GM23248 (cell line): Measurements from ENCODE around the gene PSMG3.

Experiments
- EZH2 ChIP-seq: fragments of 200-600 bp; sonication (generic); IDR thresholded peaks from 2 replicates; pipeline ENCODE4 v1.6.1; 2018; ENCODE audit warnings: antibody characterized with exemption, mild to moderate bottlenecking; ENCODE audit not compliant: insufficient read depth, poor library complexity, severe bottlenecking
- EZH2phosphoT487 ChIP-seq: fragments of 200-600 bp; sonication (generic); IDR thresholded peaks from 2 replicates; pipeline ENCODE4 v1.6.1; 2018; ENCODE audit warnings: antibody characterized with exemption, moderate library complexity, mild to moderate bottlenecking, low read depth; ENCODE audit not compliant: insufficient read depth

GRCh38 chr7:1562597-1563051 is 7.2 kb downstream of the PSMG3 start:
- TF ChIP-seq EZH2 (no peak), EZH2phosphoT487 (no peak)
